Retinal pigment epithelial cell (primary cell): ENCODE results near the gene IL6R.

Experiments
- DNase-seq: peaks from one replicate; pipeline ENCODE4 v3.0.0-alpha.2; 2010; ENCODE audit warnings: low read depth
- H3K4me3 ChIP-seq: 2 replicates; pipeline ENCODE4 v1.5.1; 2011; ENCODE audit warnings: mild to moderate bottlenecking, low read length, control low read depth, moderate library complexity
- CTCF ChIP-seq: conservative IDR thresholded peaks from 2 replicates; pipeline ENCODE4 v1.5.1; 2011; ENCODE audit warnings: low read depth, low read length, control low read depth, inconsistent platforms

The IL6R gene

GRCh38 chr1:154384650-154385489 is 20.3 kb upstream of the IL6R start:
- H3K4me3 ChIP-seq: no peak overlapping the region
- DNase-seq: no peak
- no peak for TF ChIP-seq CTCF

DNA sequence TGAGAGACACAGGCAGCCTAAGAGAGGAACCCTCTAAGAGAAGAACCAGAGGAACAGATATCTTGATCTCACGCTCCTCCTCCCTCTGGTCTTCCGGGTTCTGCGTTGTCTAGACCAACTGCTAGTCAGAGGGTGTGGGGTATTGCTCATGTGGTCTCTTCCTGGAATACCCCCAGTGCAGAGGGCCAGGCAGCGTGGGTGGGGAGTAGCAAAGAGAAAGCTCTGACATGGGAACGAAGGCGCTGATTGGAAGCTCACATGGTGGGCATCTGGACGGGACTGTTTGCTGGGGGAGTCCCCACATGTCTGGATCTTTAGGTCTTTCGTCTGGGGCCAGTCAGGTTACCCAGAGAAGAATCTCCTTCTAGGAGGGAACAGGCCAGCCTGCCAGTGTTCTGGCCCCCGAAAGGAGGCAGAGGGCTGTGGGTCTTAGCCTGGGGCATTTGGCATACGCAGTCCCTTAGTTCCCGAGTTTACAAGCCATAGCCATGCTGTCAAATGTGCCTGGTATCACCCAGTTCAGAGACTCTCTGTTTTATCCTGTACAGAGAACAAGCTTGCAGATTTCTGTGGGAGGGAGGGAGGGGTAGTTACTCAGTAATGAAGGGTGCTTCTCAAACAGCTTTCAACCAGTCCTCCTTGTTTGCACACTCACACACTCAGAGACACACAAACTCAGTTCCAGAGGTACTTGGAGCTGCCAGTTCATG is 18.3 kb upstream of the IL6R start:
- no peak for TF ChIP-seq CTCF
- DNase-seq: no peak
- no peak overlapping the region for H3K4me3 ChIP-seq

DNA sequence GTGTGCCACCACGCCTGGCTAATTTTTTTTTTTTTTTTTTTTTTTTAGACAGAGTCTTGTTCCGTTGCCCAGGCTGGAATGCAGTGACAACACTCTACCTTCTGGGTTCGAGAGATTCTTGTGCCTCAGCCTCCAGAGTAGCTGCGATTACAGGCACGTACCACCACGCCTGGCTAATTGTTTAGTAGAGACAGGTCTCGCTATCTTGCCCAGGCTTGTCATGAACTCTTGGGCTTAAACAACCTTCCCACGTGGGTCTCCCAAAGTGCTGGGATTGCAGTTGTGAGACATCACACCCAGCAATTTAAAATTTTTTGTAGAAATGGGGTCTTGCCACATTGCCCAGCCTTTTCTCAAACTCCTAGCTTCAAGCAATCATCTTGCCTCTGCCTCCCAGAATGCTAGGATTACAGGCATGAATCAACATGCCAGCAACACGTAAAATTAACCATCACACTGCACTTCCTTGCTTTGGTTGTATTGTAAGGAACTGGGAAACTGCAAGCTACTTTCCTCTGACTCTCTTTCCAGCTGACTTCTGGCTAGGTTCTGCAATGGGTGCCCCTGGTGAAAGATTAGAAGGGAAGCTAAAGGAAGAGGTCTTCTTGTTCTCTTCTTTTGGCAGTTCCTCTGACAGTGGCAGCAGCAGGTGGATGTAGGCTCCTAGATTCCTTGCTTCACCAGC is 13.9 kb upstream of the IL6R start:
- H3K4me3 ChIP-seq: no peak overlapping the region
- DNase-seq: no peak
- TF ChIP-seq CTCF: no peak

- no peak for TF ChIP-seq CTCF
- no peak for DNase-seq
- H3K4me3 ChIP-seq: no peak overlapping the region
Measured at GRCh38 chr1:154398141-154398540, 7.0 kb upstream of the IL6R start.

DNA sequence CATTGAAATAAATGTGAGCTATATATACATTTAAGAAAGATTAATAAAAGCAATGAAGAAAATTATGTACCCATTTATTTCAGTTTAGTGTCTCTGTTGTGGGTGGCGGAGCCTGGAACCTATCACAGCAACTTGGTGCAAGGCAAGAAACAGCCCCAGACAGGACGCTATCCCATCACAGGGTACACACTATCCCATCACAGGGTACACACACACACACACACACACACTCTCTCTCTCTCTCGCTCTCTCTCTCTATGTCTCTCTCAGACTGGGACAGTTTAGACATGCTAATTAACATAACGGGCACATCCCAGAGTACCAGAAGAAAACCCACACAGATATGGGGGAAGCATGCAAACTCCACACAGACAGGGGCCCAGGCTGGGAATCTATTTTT is 6.5 kb upstream of the IL6R start:
- H3K4me3 ChIP-seq: no peak overlapping the region
- DNase-seq: no peak
- no peak for TF ChIP-seq CTCF

GRCh38 chr1:154400381-154400801 is 4.8 kb upstream of the IL6R start:
- DNase-seq: no peak
- TF ChIP-seq CTCF: no peak
- H3K4me3 ChIP-seq: no peak overlapping the region
